H1 (cell line): ENCODE results near the gene PPA2. TPM values are rescaled to one million over a fixed set of nuclear protein-coding genes. Genes with fewer than 3 reads are reported as not detected.

ENCODE experiments used
- polyA plus RNA-seq, 7 experiments: library from polyadenylated mRNA; depleted of rRNA in 3 of 7; stranded (reverse) in 5 of 7; unstranded in 2 of 7; fragments of >200 nt in 5 of 7; fragments of 200-250 nt in 2 of 7; gene quantifications; 1 replicate in 5 of 7; 2 replicates in 1 of 7; 4 replicates in 1 of 7; pipeline versions ENCODE4 v1.2.1 to v1.2.3, GENCODE V29; 2011 to 2013; ENCODE audit warnings: missing spikeins in 2 of 7, mixed read lengths in 2 of 7
- small RNA-seq: library from polyadenylated mRNA; stranded (forward); fragments of <200 nt; extraction: miRNeasy Mini kit (QIAGEN cat#:217004); gene quantifications from one replicate; pipeline ENCODE3, GENCODE V24; 2013; ENCODE audit not compliant: insufficient read depth
- total RNA-seq: library from RNA; stranded (reverse); fragmentation: NEBNext Ultra II Directional; extraction: Animal tissue kit (Norgen Biotek cat#: 25700); gene quantifications from 2 replicates; pipeline ENCODE4 v1.2.1, GENCODE V29; 2021

PPA2 gene
- total and polyA plus RNA-seq, 2 of the 8 experiments (the other 6 are each of a cell fraction or from before 2014, with no cell fraction given) = 24.9 to 62.7 TPM

Small RNA genes within 50 kb of the gene (small RNA-seq; reads per million reads assigned to genes)
- not detected for gene RNU6-553P

Other genes with a start within 250 kb of the PPA2 start
- not detected in 2 replicates for gene ARHGEF38, start 78.6 kb upstream of the PPA2 start, total RNA-seq
- not detected in 2 replicates for gene ARHGEF38, start 78.6 kb upstream of the PPA2 start, polyA plus RNA-seq (2011; rRNA removed)
- 13.8 and 14.1 TPM in 2 replicates for gene INTS12, start 234.6 kb upstream of the PPA2 start, total RNA-seq
- gene INTS12, start 234.6 kb upstream of the PPA2 start, polyA plus RNA-seq (2011; rRNA removed) = 8.3 and 12.3 TPM in 2 replicates
- 22.0 and 24.6 TPM in 2 replicates for gene GSTCD, start 234.7 kb upstream of the PPA2 start, total RNA-seq
- gene GSTCD, start 234.7 kb upstream of the PPA2 start, polyA plus RNA-seq (2011; rRNA removed) = 7.2 and 8.5 TPM in 2 replicates